Cardiac fibroblast (primary cell): ENCODE results near the gene ANKRD29.

ENCODE experiments used
- DNase-seq, 2 donors: peaks; one replicate each; pipeline versions ENCODE4 v3.0.0 to v3.0.0-alpha.2; 2010; ENCODE audit warnings: low read depth in 2 of 2
- H3K4me3 ChIP-seq, 2 donors: replicated peaks in 1 of 2; 1 replicate in 1 of 2; 2 replicates in 1 of 2; pipeline ENCODE4 v1.5.1; 2011; ENCODE audit warnings: low read depth in 2 of 2, low read length in 2 of 2, mild to moderate bottlenecking in 2 of 2, moderate library complexity in 1 of 2
- CTCF ChIP-seq: IDR thresholded peaks from one replicate; pipeline ENCODE4 v1.5.1; 2011; ENCODE audit warnings: low read depth, mild to moderate bottlenecking, low read length, inconsistent platforms

The ANKRD29 gene

DNA sequence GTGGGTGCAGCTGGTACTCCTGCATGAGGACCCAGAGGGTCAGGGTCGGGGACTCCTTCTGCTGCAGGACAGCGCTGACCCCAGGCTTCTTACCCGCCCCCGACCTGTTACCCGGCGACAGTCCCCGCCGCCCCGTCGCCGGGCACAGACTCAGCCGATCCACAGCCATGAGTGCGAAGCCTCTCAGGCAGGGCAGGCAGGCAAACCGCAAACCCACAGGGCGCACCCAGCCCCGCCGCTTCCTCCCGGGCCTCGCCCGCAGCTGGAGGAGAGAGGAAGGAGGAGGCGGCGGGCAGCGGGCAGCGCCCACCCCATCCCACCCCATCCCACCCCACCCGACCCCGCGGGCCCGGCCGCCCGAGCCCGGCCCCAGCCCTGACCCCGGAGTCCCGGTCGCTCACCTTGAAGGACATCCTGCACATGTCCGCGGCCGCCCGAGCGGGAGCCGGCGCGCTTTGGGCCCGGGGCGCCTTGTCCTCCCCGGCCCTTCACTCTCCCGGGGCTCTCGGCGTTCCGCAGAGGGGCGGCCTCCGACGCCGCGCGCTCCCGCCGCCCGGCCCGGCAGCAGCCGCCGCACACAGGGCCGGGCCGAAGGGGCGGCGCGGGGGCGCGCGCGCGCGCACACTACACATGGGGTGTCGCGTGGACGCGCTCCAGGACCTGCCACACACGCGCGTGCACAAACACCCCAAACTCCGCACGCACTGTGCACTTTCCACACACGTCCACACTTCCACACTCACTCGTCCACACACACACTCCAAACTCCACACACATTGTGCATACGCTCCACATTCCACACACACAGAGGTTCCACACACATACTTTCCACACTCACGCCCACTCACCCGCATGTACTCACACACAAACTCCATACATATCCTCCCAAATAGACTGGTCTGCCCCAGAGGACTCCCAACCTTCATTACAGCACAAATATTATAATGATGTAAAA, at the start of gene ANKRD29:
Gene ANKRD29 (minus strand): TSS at position 603 of the 955 bp plus-strand sequence. CDS start 181 bp downstream, at position 422.
- DNase-seq = peak; percentile 27 to 28
- H3K4me3 ChIP-seq = peak within 1 kb of the TSS; percentile 42 to 56
- no peak for TF ChIP-seq CTCF

DNA sequence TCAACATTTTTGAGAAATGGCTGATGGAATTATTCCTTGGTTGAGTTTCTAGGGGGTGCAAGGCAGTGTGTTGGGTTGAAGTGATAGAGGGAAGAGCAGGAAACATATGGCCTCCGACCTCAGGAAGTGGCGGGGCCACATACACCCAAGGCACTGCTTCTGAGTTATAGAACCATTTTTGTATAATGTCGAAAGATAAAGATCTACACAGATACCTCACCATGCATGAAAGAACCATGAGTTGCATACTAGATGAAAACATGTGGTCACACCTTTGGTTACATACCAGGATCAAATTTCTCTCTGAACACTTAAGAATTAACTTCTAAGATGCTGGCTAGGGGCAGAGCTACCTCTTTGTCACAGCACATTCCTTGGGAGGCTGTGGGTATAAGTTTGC, 49.7 kb upstream of the ANKRD29 start:
- DNase-seq = no peak
- H3K4me3 ChIP-seq = no peak overlapping the region
- TF ChIP-seq CTCF = no peak

DNA sequence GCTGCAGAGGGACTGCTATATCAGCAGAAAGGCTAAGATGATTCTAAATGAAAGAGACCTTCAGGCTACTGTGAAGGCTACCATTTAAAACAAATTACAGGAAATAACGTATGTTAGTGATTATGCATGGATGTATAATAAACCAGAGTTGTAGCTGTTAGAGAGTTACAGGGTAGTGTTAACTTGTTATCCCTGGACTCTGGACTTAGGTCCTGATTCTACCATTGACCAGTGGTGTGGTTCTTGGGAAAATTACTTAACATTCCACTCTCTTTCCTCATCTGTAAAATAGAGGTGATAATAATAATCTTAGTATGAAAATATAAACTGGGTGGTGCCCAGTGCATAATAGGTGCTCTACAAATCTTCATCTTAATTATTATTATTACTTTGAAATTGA, 48.7 kb upstream of the ANKRD29 start:
- TF ChIP-seq CTCF = no peak
- no peak overlapping the region for H3K4me3 ChIP-seq

GRCh38 chr18:23710946-23711345, 48.2 kb upstream of the ANKRD29 start:
- H3K4me3 ChIP-seq = no peak overlapping the region
- DNase-seq = no peak
- TF ChIP-seq CTCF = no peak

More for the DNA sequence above, 48.7 kb upstream of the ANKRD29 start:
- no peak for DNase-seq

DNA sequence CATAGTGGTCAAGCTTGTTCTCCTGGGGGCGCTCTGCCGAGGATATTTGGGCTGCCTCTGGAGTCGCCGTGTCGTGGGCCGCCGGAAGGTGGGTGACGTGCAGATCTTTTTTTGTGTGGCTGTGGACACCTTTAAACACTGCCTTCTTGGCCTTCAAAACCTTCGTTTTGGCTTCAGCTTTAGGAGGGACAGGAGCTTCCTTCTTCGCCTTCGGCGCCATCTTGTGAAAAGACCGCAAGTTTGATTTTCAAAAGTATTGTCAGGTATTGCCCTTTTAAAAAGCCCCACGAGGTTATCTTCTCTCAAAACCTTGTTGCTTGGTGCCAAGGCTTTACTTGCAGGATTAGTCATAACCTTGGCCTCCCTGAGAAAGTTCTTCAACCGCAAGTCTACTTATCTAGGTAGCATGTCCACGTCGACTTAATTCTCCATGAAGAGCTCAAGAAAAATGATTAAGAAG, 47.4 kb upstream of the ANKRD29 start:
- DNase-seq = peak; percentile 62 to 87
- H3K4me3 ChIP-seq = no peak overlapping the region
- no peak for TF ChIP-seq CTCF

DNA sequence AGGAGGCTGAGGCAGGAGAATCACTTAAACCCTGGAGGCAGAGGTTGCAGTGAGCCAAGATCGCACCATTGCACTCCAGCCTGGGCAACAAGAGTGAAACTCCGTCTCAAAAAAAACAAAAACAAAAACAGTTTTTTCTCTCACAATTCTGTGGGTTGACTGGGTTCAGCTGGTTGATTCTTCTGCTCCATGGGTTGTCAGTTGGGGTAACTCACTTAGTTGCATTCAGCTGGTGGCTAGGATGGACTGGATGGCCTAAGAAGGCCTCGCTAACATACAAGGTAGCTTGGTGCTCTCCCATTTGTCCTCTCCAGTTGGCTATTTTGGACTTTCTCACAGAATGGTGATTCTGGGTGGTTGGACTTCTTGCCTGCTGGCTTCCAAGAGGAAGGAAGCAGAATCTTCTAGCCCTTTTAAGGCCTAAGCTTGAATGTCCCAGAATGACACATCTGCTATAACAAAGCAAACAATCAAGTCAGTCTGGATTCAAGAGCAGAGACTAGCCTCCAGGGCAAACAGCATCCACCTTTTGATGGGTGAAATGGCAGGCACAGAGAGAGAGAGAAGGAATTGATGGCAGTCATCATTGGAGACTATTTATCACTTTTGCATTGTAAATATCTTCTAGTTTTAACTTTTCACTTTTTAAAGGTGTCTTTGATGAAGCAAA, 44.4 kb upstream of the ANKRD29 start:
- H3K4me3 ChIP-seq = no peak overlapping the region
- no peak for TF ChIP-seq CTCF
- no peak for DNase-seq
